ENCODE data around the gene CCDC146.

- TF ChIP-seq POLR2AphosphoS5 (IDR thresholded peaks at IDR 0.05) (no peak), CTCF (IDR thresholded peaks at IDR 0.05 in 8 of 11, conservative IDR thresholded peaks at IDR 0.05 in 3 of 11) (no peak), POLR2A (IDR thresholded peaks at IDR 0.05) (no peak)
These were observed 216.6 kb downstream of the CCDC146 start for GRCh38 chr7:77338883-77339629.

All from spleen (tissue), 7 donors.